Mucosa of rectum (tissue), 2 donors: Measurements from ENCODE around the gene PCSK1N.

Experiments
- H3K27ac ChIP-seq, 2 donors: one replicate each; pipeline ENCODE4 v1.7.0; 2013; ENCODE audit warnings: inconsistent platforms in 2 of 2, low read depth in 2 of 2, low read length in 2 of 2
- H3K27me3 ChIP-seq, 2 donors: one replicate each; pipeline ENCODE4 v1.7.0; 2013; ENCODE audit warnings: low read length in 2 of 2; ENCODE audit not compliant: control insufficient read depth in 2 of 2, insufficient read depth in 2 of 2
- H3K36me3 ChIP-seq, 2 donors: one replicate each; pipeline ENCODE4 v1.7.0; 2013; ENCODE audit warnings: low read length in 2 of 2; ENCODE audit not compliant: control insufficient read depth in 2 of 2, insufficient read depth in 2 of 2
- H3K4me1 ChIP-seq, 2 donors: one replicate each; pipeline ENCODE4 v1.7.0; 2013; ENCODE audit warnings: low read length in 2 of 2, mild to moderate bottlenecking in 1 of 2; ENCODE audit not compliant: control insufficient read depth in 2 of 2, insufficient read depth in 2 of 2
- H3K4me3 ChIP-seq, 2 donors: one replicate each; pipeline ENCODE4 v1.7.0; 2013; ENCODE audit warnings: low read length in 2 of 2
- H3K9ac ChIP-seq, 2 donors: one replicate each; pipeline ENCODE4 v1.7.0; 2013; ENCODE audit warnings: low read length in 2 of 2, low read depth in 1 of 2, mild to moderate bottlenecking in 1 of 2
- H3K9me3 ChIP-seq, 2 donors: one replicate each; pipeline ENCODE4 v1.7.0; 2013; ENCODE audit warnings: low read length in 2 of 2; ENCODE audit not compliant: control insufficient read depth in 2 of 2
- donor health status: healthy.
- donor health status: Normal muscosa, but diverticular disease.

Gene PCSK1N

GRCh38 chrX:48802905-48803200 is 32.6 kb downstream of the PCSK1N start:
- peaks cover 0 to 7% of the 10 kb centered on the region in 2 donors for H3K36me3 ChIP-seq
- H3K27me3 ChIP-seq: no peaks in the 10 kb centered on the region
- peak overlapping the region; percentile 74 to 82 for H3K4me3 ChIP-seq
- H3K4me1 ChIP-seq: peaks cover 4 to 5% of the 10 kb centered on the region in 2 donors
- peak overlapping the region; percentile 70 to 93 for H3K9ac ChIP-seq
- no peaks in the 10 kb centered on the region for H3K9me3 ChIP-seq
- H3K27ac ChIP-seq: peak overlapping the region; percentile 97 to 99

- Histone ChIP-seq H3K27me3 (no peaks in the 10 kb centered on the region), H3K4me3 (peak overlapping the region; percentile 74 to 82), H3K36me3 (peaks cover 0 to 7% of the 10 kb centered on the region in 2 donors), H3K9ac (peak overlapping the region; percentile 78 to 93), H3K4me1 (peaks cover 4 to 5% of the 10 kb centered on the region in 2 donors), H3K27ac (peak overlapping the region; percentile 97 to 99), H3K9me3 (no peaks in the 10 kb centered on the region)
Measured at GRCh38 chrX:48802089-48802904, 33.1 kb downstream of the PCSK1N start.

- Histone ChIP-seq H3K9ac (peak within 1 kb of the TSS; percentile 78 to 93), H3K4me1 (peaks cover 4 to 5% of the 10 kb centered on the region in 2 donors), H3K4me3 (peak within 1 kb of the TSS; percentile 82 to 85), H3K36me3 (peaks cover 0 to 7% of the 10 kb centered on the region in 2 donors), H3K27ac (peak within 1 kb of the TSS; percentile 97 to 99), H3K27me3 (no peaks in the 10 kb centered on the region), H3K9me3 (no peaks in the 10 kb centered on the region)
Measured at GRCh38 chrX:48801280-48802088, 33.9 kb downstream of the PCSK1N start, which contains the start of gene HDAC6. Gene HDAC6, plus strand, starts transcription at chrX:48802067. Its CDS starts 626 bp downstream, at chrX:48802693.

- Histone ChIP-seq H3K36me3 (peaks cover 0 to 7% of the 10 kb centered on the region in 2 donors), H3K4me1 (peaks cover 4 to 5% of the 10 kb centered on the region in 2 donors), H3K27me3 (peaks cover 0 to 2% of the 10 kb centered on the region in 2 donors), H3K27ac (peak overlapping the region; percentile 88 to 93), H3K9me3 (no peaks in the 10 kb centered on the region), H3K9ac (peak overlapping the region; percentile 60 to 72), H3K4me3 (peak overlapping the region; percentile 82 to 85)
Measured at GRCh38 chrX:48800574-48801279, 34.7 kb downstream of the PCSK1N start.

DNA sequence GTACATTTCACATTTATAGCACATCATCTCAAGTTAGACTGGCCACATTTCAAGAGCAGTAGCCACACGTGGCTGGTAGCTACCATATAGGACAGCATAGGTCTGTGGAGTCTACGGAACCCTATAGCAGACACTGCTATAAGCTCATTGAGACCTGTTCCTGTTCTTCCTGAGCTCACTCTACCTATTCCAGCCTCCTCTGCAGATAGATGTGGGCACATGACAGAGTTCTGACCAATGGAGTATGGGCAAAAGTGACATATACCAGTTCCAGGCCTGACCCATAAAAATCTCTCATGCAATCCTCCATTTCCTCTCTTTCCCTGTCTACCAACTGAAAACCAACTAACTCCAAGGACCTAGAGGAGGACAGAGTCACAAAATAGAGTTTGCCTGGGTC is 37.1 kb downstream of the PCSK1N start:
- Histone ChIP-seq H3K9me3 (no peaks in the 10 kb centered on the region), H3K4me1 (peaks cover 4 to 5% of the 10 kb centered on the region in 2 donors), H3K27me3 (peaks cover 0 to 4% of the 10 kb centered on the region in 2 donors), H3K27ac (no peak overlapping the region), H3K9ac (no peak overlapping the region), H3K36me3 (no peaks in the 10 kb centered on the region), H3K4me3 (no peak overlapping the region)

DNA sequence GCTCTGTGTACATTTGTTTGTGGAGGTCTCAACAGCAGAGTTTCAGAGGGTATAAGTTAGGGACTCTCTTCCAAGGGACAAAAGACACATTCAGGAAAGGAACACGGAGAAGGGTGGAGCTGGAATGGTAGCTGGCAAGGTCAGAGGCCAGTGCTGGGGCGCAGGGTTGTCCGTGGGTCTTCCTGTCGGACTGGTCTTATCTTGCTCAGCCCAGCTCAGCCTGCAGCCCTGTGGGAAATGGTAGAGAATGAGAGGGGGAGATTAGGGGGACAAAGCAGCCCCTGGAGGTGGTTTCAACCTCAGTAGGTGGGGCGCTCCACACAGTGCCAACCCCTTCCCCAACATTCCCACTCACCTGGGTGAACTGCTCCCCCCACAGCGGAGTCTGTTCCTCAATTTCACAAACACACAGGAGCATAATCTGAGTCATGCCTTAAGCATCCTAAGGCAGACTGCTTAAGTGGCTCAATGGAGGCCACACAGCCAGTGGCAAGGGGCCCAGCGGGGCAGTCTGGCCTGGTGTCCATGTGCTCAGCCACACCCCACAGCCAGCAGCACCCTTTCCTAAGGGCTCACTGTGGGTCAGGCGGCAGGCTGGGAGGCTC is 40.4 kb downstream of the PCSK1N start:
- no peak overlapping the region for H3K9ac ChIP-seq
- no peaks in the 10 kb centered on the region for H3K36me3 ChIP-seq
- peaks cover 0 to 4% of the 10 kb centered on the region in 2 donors for H3K27me3 ChIP-seq
- H3K27ac ChIP-seq: no peak overlapping the region
- no peak overlapping the region for H3K4me3 ChIP-seq
- no peaks in the 10 kb centered on the region for H3K4me1 ChIP-seq
- no peaks in the 10 kb centered on the region for H3K9me3 ChIP-seq

- H3K27ac ChIP-seq: no peak overlapping the region
- H3K9me3 ChIP-seq: no peaks in the 10 kb centered on the region
- H3K27me3 ChIP-seq: peaks cover 0 to 4% of the 10 kb centered on the region in 2 donors
- no peaks in the 10 kb centered on the region for H3K36me3 ChIP-seq
- no peak overlapping the region for H3K9ac ChIP-seq
- H3K4me1 ChIP-seq: no peaks in the 10 kb centered on the region
- H3K4me3 ChIP-seq: no peak overlapping the region
Measured at GRCh38 chrX:48794340-48794910, 41.0 kb downstream of the PCSK1N start.

GRCh38 chrX:48793935-48794334 is 41.5 kb downstream of the PCSK1N start:
- Histone ChIP-seq H3K27me3 (peaks cover 0 to 4% of the 10 kb centered on the region in 2 donors), H3K4me3 (no peak overlapping the region), H3K4me1 (no peaks in the 10 kb centered on the region), H3K36me3 (no peaks in the 10 kb centered on the region), H3K9me3 (no peaks in the 10 kb centered on the region), H3K9ac (no peak overlapping the region), H3K27ac (no peak overlapping the region)

- Histone ChIP-seq H3K4me1 (no peaks in the 10 kb centered on the region), H3K36me3 (no peaks in the 10 kb centered on the region)
Measured at GRCh38 chrX:48792219-48792618, 43.2 kb downstream of the PCSK1N start.

More at GRCh38 chrX:48792219-48792618, 43.2 kb downstream of the PCSK1N start:
- no peak overlapping the region for H3K4me3 ChIP-seq
- peaks cover 0 to 4% of the 10 kb centered on the region in 2 donors for H3K27me3 ChIP-seq
- H3K9me3 ChIP-seq: no peaks in the 10 kb centered on the region
- no peak overlapping the region for H3K27ac ChIP-seq
- H3K9ac ChIP-seq: no peak overlapping the region
